Cardiac fibroblast (primary cell): Measurements from ENCODE around the gene USP53.

Experiments used
- DNase-seq, 2 donors: peaks; one replicate each; pipeline versions ENCODE4 v3.0.0 to v3.0.0-alpha.2; 2010; ENCODE audit warnings: low read depth in 2 of 2
- H3K4me3 ChIP-seq, 2 donors: replicated peaks in 1 of 2; 1 replicate in 1 of 2; 2 replicates in 1 of 2; pipeline ENCODE4 v1.5.1; 2011; ENCODE audit warnings: low read depth in 2 of 2, low read length in 2 of 2, mild to moderate bottlenecking in 2 of 2, moderate library complexity in 1 of 2
- TF ChIP-seq, protein P1 (sequence below): IDR thresholded peaks from one replicate; pipeline ENCODE4 v1.5.1; 2011; ENCODE audit warnings: low read depth, mild to moderate bottlenecking, low read length, inconsistent platforms

The USP53 gene

DNA sequence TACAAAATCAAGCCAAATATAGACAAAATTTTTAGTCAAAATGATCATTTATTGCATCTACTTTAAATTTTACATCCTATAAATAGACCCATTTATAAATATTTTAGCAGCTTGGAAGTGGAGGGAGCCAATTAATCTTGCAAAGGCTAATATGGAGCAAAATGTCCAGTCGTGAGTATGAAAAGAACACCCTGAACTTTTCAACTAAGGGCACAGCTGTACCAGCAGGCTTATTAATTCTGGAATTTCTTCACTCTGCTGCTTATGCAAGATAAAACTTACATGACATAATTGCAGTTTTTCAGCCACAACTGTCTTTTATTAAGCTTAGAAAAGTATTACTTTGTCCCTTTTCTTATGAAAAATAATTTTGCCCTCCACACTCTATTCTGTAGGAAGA lies 22.9 kb upstream of the USP53 start:
- TF ChIP-seq, protein P1, sequence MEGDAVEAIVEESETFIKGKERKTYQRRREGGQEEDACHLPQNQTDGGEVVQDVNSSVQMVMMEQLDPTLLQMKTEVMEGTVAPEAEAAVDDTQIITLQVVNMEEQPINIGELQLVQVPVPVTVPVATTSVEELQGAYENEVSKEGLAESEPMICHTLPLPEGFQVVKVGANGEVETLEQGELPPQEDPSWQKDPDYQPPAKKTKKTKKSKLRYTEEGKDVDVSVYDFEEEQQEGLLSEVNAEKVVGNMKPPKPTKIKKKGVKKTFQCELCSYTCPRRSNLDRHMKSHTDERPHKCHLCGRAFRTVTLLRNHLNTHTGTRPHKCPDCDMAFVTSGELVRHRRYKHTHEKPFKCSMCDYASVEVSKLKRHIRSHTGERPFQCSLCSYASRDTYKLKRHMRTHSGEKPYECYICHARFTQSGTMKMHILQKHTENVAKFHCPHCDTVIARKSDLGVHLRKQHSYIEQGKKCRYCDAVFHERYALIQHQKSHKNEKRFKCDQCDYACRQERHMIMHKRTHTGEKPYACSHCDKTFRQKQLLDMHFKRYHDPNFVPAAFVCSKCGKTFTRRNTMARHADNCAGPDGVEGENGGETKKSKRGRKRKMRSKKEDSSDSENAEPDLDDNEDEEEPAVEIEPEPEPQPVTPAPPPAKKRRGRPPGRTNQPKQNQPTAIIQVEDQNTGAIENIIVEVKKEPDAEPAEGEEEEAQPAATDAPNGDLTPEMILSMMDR = no peak
- H3K4me3 ChIP-seq = no peak overlapping the region
- peak; percentile 63 to 66 for DNase-seq

DNA sequence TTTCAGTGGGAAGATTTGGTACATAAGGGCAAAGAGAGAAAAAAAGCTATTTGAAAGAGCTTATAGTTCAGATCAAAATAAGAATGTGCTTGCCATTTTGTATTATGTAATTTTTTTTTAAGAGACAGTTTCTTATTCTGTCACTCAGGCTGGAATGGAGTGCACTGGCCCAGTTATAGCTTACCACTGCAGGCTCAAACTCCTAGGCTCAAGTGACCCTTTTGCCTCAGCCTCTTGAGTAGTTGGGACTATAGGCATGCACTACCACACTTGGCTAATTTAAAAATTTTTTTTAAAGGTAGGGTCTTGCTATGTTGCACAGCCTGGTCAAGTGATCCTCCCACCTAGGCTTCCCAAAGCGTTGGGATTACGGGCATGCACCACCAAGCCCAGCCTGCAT lies 22.2 kb upstream of the USP53 start:
- TF ChIP-seq, protein P1 = no peak
- no peak for DNase-seq
- no peak overlapping the region for H3K4me3 ChIP-seq

- TF ChIP-seq, protein P1 = no peak
- H3K4me3 ChIP-seq = no peak overlapping the region
- no peak for DNase-seq
These were observed 21.0 kb upstream of the USP53 start for GRCh38 chr4:119191505-119191904.

DNA sequence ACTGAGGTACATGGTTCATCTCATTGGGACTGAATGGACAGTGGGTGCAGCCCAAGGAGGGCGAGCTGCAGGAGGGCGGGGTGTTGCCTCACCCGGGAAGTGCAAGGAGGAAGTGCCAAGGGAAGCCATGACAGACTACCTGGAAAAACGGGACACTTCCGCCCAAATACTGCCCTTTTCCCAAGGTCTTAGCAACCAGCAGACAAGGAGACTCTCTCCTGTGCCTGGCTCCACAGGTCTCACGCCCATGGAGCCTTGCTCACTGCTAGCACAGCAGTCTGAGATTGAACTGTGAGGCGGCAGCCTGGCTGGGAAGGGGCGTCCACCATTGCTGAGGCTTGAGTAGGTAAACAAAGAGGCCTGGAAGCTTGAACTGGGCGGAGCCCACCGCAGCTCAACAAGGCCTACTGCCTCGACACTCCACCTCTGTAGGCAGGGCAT lies 14.7 kb upstream of the USP53 start:
- H3K4me3 ChIP-seq = no peak overlapping the region
- no peak for DNase-seq
- TF ChIP-seq, protein P1 = no peak

GRCh38 chr4:119204916-119205315 lies 7.6 kb upstream of the USP53 start:
- H3K4me3 ChIP-seq = no peak overlapping the region
- no peak for DNase-seq
- TF ChIP-seq, protein P1 = no peak

DNA sequence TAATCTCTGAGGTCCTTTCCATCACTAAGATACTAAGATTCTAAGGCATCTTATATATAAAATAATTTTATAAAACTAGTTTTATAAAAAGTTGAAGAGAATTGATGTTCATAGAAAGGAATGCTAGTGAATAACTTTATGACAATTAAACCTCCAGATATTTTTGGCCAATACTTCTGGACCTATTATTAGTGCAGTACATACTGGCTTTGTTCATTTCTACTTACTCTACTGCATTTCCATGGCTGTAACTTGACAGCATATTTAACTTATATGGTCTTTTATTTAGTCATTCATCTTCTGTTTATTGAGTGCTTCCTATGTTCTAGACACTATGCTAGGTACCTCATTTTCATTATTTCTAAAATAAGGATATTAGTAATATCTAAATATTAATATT lies 6.8 kb upstream of the USP53 start:
- DNase-seq = no peak
- TF ChIP-seq, protein P1 = no peak

DNA sequence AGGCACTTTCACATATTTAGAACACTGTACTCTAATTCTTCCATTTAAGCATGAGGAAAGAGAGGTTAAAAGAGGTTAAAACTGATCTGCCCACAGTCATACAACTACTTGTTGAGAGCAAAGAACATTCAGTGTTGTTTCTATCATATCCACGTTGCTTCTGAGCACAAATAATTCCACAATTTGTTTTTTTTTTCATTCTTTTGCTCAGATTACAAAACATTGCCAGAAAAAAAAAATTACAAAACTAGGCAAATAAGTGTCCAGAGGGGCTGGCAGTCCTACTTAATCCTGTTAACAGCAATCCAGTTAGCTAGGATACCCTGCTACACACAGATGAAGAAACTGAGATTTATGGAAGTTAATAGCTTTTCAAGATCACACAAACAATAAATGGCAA lies 6.3 kb upstream of the USP53 start:
- peak in 1 of 2 donors; percentile 32 for DNase-seq
- TF ChIP-seq, protein P1 = no peak
- H3K4me3 ChIP-seq = no peak overlapping the region

More for the DNA sequence above, 6.8 kb upstream of the USP53 start:
- no peak overlapping the region for H3K4me3 ChIP-seq
